ENCODE measurements around the gene MASP2. TPM values are rescaled to one million over a fixed set of nuclear protein-coding genes. Genes with fewer than 3 reads are reported as not detected.

Gene MASP2
- total RNA-seq, 2 experiments from 2014 or later = 0.38 TPM; not detected in 1

DNA sequence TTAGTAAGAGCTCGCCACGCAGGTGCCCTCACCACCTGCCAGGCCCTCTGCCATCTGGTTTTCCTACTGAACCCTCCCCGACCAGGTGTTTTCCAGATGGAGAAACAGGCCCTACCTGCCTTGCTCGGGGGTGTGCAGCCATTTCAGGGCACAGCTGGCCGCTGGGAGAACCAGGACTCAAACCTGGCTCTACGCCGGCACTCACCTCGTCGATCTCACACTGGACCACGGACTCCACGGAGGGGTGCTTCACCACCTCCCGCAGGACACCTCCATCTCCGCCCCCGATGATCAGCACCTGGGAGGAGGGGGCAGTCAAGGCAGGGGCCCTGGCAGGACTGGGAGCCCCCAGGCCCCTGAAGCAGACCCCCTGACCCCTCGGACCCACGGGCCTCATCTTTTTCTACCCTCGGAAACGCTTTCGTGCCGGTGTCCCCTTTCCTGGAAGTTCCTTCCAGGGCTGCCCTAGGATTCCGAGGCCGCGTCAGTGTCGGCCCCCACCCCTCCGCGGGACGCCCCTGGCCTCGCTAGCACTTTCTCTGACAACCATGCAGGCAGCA, 11.6 kb upstream of the MASP2 start:
- DNase-seq (ENCODE audit: low spot score) = peak; percentile 48
- POLR2A ChIA-PET = interaction anchor here (0.6 kb wide), 1 partner anchor 33 kb away, joined by 3 read pairs; no protein-coding TSS in a partner anchor
- no TSS peak for BruUV-seq (replicated peaks)

GRCh38 chr1:11058026-11058425, 11.0 kb upstream of the MASP2 start:
- TF ChIP-seq CTCF (conservative IDR thresholded peaks at IDR 0.05; ENCODE audit: low read length) (no peak), EZH2phosphoT487 (IDR thresholded peaks at IDR 0.05; ENCODE audit: borderline replicate concordance, low read depth, low read length) (no peak)
- Histone ChIP-seq H3K9me3 (ENCODE audit: low read length) (no peaks in the 10 kb centered on the region), H3K4me1 (ENCODE audit: insufficient read depth, low read length, poor library complexity, severe bottlenecking) (peaks cover 45% of the 10 kb centered on the region), H3K36me3 (ENCODE audit: insufficient read depth, low read length) (peaks cover 62% of the 10 kb centered on the region), H3K4me2 (ENCODE audit: low read length) (peak overlapping the region; percentile 93), H3K27ac (ENCODE audit: low read depth, low read length, poor library complexity, severe bottlenecking) (no peak overlapping the region), H2AFZ (ENCODE audit: low read length) (no peak overlapping the region), H3K4me3 (ENCODE audit: low read depth, low read length, poor library complexity, severe bottlenecking) (peak overlapping the region; percentile 90), H3K9me2 (ENCODE audit: insufficient read depth, low read length) (no peaks in the 10 kb centered on the region), H4K20me1 (ENCODE audit: insufficient read depth, low read length) (0 out of 2 replicates have a peak, but pooled peaks cover 3% of the 10 kb centered on the region), H3K79me2 (ENCODE audit: insufficient read depth, low read depth, low read length) (peaks cover 53% of the 10 kb centered on the region)
- ChIA-PET CTCF (ENCODE audit: unreplicated experiment) (no interaction called here), POLR2A (interaction anchor here (0.6 to 0.7 kb wide), 2 partner anchors 33 to 169 kb away, joined by 3 to 4 read pairs; no protein-coding TSS in a partner anchor)
- DNase-seq (ENCODE audit: low spot score) = no peak
- BruUV-seq (replicated peaks) = no TSS peak
- intact Hi-C loops (cut with micrococcal nuclease; ENCODE audit: unreplicated experiment) = no loop called here

More for the DNA sequence above, 11.6 kb upstream of the MASP2 start:
- peak overlapping the region; percentile 93 for H3K4me2 ChIP-seq (ENCODE audit: low read length)
- H3K9me2 ChIP-seq (ENCODE audit: insufficient read depth, low read length) = no peaks in the 10 kb centered on the region
- peak overlapping the region; percentile 90 for H3K4me3 ChIP-seq (ENCODE audit: low read depth, low read length, poor library complexity, severe bottlenecking)
- H4K20me1 ChIP-seq (ENCODE audit: insufficient read depth, low read length) = 0 out of 2 replicates have a peak, but pooled peaks cover 3% of the 10 kb centered on the region
- TF ChIP-seq EZH2phosphoT487 (IDR thresholded peaks at IDR 0.05; ENCODE audit: borderline replicate concordance, low read depth, low read length) = no peak
- TF ChIP-seq CTCF (conservative IDR thresholded peaks at IDR 0.05; ENCODE audit: low read length) = no peak
- CTCF ChIA-PET (ENCODE audit: unreplicated experiment) = no interaction called here
- H2AFZ ChIP-seq (ENCODE audit: low read length) = no peak overlapping the region
- peaks cover 53% of the 10 kb centered on the region for H3K79me2 ChIP-seq (ENCODE audit: insufficient read depth, low read depth, low read length)
- no peaks in the 10 kb centered on the region for H3K9me3 ChIP-seq (ENCODE audit: low read length)
- H3K36me3 ChIP-seq (ENCODE audit: insufficient read depth, low read length) = peaks cover 65% of the 10 kb centered on the region
- H3K4me1 ChIP-seq (ENCODE audit: insufficient read depth, low read length, poor library complexity, severe bottlenecking) = peaks cover 39% of the 10 kb centered on the region
- H3K27ac ChIP-seq (ENCODE audit: low read depth, low read length, poor library complexity, severe bottlenecking) = peak overlapping the region; percentile 50
- intact Hi-C loops (cut with micrococcal nuclease; ENCODE audit: unreplicated experiment) = no loop called here

GRCh38 chr1:11057477-11057876, 10.4 kb upstream of the MASP2 start:
- DNase-seq (ENCODE audit: low spot score) = no peak
- Histone ChIP-seq H3K9me2 (ENCODE audit: insufficient read depth, low read length) (no peaks in the 10 kb centered on the region), H3K27ac (ENCODE audit: low read depth, low read length, poor library complexity, severe bottlenecking) (no peak overlapping the region), H3K4me1 (ENCODE audit: insufficient read depth, low read length, poor library complexity, severe bottlenecking) (peaks cover 51% of the 10 kb centered on the region), H3K4me3 (ENCODE audit: low read depth, low read length, poor library complexity, severe bottlenecking) (no peak overlapping the region), H3K9me3 (ENCODE audit: low read length) (no peaks in the 10 kb centered on the region), H3K4me2 (ENCODE audit: low read length) (peak overlapping the region; percentile 93), H3K36me3 (ENCODE audit: insufficient read depth, low read length) (peaks cover 57% of the 10 kb centered on the region), H3K79me2 (ENCODE audit: insufficient read depth, low read depth, low read length) (peaks cover 53% of the 10 kb centered on the region), H4K20me1 (ENCODE audit: insufficient read depth, low read length) (0 out of 2 replicates have a peak, but pooled peaks cover 3% of the 10 kb centered on the region), H2AFZ (ENCODE audit: low read length) (no peak overlapping the region)
- ChIA-PET POLR2A (interaction anchor here (0.7 kb wide), 1 partner anchor 169 kb away, joined by 4 read pairs; no protein-coding TSS in a partner anchor), CTCF (ENCODE audit: unreplicated experiment) (no interaction called here)
- intact Hi-C loops (cut with micrococcal nuclease; ENCODE audit: unreplicated experiment) = no loop called here
- TF ChIP-seq CTCF (conservative IDR thresholded peaks at IDR 0.05; ENCODE audit: low read length) = 0 out of 2 replicates have a peak, but pooled peaks have one; percentile 21
- TF ChIP-seq EZH2phosphoT487 (IDR thresholded peaks at IDR 0.05; ENCODE audit: borderline replicate concordance, low read depth, low read length) = no peak
- BruUV-seq (replicated peaks) = no TSS peak
